Choroid plexus epithelial cell (primary cell): ENCODE measurements around the gene ABCA13.

Experiments used
- DNase-seq: peaks from one replicate; pipeline ENCODE4 v3.0.0-alpha.2; 2010; ENCODE audit warnings: low read depth
- H3K4me3 ChIP-seq: 2 replicates; pipeline ENCODE4 v1.5.1; 2011; ENCODE audit warnings: low read depth, mild to moderate bottlenecking, control low read depth, low read length, moderate library complexity
- CTCF ChIP-seq: conservative IDR thresholded peaks from 2 replicates; pipeline ENCODE4 v1.5.1; 2011; ENCODE audit warnings: low read depth, mild to moderate bottlenecking, control low read depth, inconsistent platforms, low read length, moderate library complexity

Gene ABCA13

GRCh38 chr7:48363174-48363573 lies 191.9 kb downstream of the ABCA13 start:
- DNase-seq, result no peak
- no peak overlapping the region for H3K4me3 ChIP-seq
- TF ChIP-seq CTCF, result no peak

- no peak overlapping the region for H3K4me3 ChIP-seq
- DNase-seq, result peak; percentile 39
- TF ChIP-seq CTCF, result no peak
Observed at GRCh38 chr7:48365010-48365409, 193.8 kb downstream of the ABCA13 start.

GRCh38 chr7:48366096-48366495 lies 194.8 kb downstream of the ABCA13 start:
- TF ChIP-seq CTCF, result no peak
- peak; percentile 20 for DNase-seq
- no peak overlapping the region for H3K4me3 ChIP-seq

GRCh38 chr7:48376263-48376662 lies 205.0 kb downstream of the ABCA13 start:
- TF ChIP-seq CTCF, result no peak
- no peak overlapping the region for H3K4me3 ChIP-seq
- peak; percentile 59 for DNase-seq

GRCh38 chr7:48380921-48381320 lies 209.7 kb downstream of the ABCA13 start:
- TF ChIP-seq CTCF, result no peak
- no peak for DNase-seq
- H3K4me3 ChIP-seq, result no peak overlapping the region

- H3K4me3 ChIP-seq, result no peak overlapping the region
- TF ChIP-seq CTCF, result no peak
- DNase-seq, result no peak
Observed at GRCh38 chr7:48381571-48381970, 210.3 kb downstream of the ABCA13 start.

GRCh38 chr7:48384180-48384752 lies 213.0 kb downstream of the ABCA13 start:
- peak; percentile 10 for TF ChIP-seq CTCF
- no peak for DNase-seq
- H3K4me3 ChIP-seq, result no peak overlapping the region
